ENCODE measurements around the gene ZCCHC14. TPM values are rescaled to one million over a fixed set of nuclear protein-coding genes. Genes with fewer than 3 reads are reported as not detected.

ZCCHC14 gene
- total and polyA plus RNA-seq, 2 of the 13 experiments (the other 11 are each of a cell fraction or from before 2014, with no cell fraction given) = 12.4 to 12.5 TPM

DNA sequence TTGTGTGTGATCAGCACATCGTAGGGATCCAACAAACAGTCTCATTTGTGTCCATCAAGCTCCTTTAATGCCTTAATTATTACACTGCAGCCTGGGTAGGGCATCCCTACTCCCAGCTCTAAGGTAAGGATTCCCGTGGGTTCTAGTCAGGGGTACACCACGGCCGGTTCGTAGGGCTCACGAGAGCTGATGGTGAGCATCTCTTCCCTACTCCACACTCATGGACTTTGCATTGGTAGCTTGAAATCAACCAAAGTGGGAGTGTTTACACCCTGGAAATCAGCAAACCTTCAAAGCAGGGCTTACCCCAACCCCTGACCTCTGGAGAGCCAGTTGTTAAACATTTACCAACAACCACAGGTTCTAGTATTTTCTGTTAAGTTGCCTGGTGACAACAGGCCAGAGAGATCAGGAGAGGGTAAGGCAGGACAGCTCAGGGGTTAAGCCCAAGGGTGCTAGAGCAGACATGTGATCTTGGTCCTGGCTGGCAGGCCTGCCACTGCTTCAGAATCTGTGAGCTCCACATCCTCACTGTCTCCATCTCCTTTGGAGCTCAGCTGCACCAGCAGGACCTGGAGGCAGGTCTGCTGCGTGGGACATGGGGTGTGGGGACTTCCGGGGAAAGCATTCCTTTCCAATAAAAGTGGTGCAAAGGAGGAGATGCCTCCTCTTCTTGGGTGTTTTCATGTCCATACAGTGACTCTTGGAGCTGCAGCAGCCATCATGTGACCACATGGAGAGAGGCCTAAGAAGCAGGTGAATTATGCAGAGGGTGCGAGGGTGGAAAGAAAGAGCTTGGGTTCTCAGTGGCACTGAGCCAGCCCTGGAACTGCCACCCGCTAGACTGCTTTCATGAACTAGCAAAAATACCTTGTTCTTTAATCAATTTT lies 36.1 kb upstream of the ZCCHC14 start (continued):
- TF ChIP-seq, protein P1, sequence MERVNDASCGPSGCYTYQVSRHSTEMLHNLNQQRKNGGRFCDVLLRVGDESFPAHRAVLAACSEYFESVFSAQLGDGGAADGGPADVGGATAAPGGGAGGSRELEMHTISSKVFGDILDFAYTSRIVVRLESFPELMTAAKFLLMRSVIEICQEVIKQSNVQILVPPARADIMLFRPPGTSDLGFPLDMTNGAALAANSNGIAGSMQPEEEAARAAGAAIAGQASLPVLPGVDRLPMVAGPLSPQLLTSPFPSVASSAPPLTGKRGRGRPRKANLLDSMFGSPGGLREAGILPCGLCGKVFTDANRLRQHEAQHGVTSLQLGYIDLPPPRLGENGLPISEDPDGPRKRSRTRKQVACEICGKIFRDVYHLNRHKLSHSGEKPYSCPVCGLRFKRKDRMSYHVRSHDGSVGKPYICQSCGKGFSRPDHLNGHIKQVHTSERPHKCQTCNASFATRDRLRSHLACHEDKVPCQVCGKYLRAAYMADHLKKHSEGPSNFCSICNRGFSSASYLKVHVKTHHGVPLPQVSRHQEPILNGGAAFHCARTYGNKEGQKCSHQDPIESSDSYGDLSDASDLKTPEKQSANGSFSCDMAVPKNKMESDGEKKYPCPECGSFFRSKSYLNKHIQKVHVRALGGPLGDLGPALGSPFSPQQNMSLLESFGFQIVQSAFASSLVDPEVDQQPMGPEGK (CRISPR knock-in tag; IDR thresholded peaks at IDR 0.05) = peak; percentile 58
- TF ChIP-seq CEBPB (IDR thresholded peaks at IDR 0.05; ENCODE audit: borderline replicate concordance, low read depth, low read length) (no peak), ZNF652 (CRISPR knock-in tag; IDR thresholded peaks at IDR 0.05; ENCODE audit: borderline replicate concordance, low read depth) (peak; percentile 92), U2AF1 (optimal IDR thresholded peaks at IDR 0.05; ENCODE audit: low read depth, low read length) (no peak), ARHGAP35 (CRISPR knock-in tag; IDR thresholded peaks at IDR 0.05; ENCODE audit: borderline replicate concordance) (no peak; the same call in 1 of the 2 replicates), SOX13 (IDR thresholded peaks at IDR 0.05) (no peak; the same call in 1 of the 2 replicates), SOX13 (CRISPR knock-in tag; conservative IDR thresholded peaks at IDR 0.05 in 1 of 2, IDR thresholded peaks at IDR 0.05 in 1 of 2) (peak in 1 of 2 experiments; percentile 89; a peak in 2 of 4 replicates), ELF3 (CRISPR knock-in tag; IDR thresholded peaks at IDR 0.05) (peak; percentile 72), RCOR2 (CRISPR knock-in tag; IDR thresholded peaks at IDR 0.05) (peak; percentile 88; the same call in 1 of the 2 replicates), TP53 (CRISPR knock-in tag; conservative IDR thresholded peaks at IDR 0.05) (peak; percentile 69; the same call in 1 of the 2 replicates), PHF5A (CRISPR knock-in tag; IDR thresholded peaks at IDR 0.05; ENCODE audit: low read depth, unreplicated experiment) (peak; percentile 88)
- TF ChIP-seq, protein P2, sequence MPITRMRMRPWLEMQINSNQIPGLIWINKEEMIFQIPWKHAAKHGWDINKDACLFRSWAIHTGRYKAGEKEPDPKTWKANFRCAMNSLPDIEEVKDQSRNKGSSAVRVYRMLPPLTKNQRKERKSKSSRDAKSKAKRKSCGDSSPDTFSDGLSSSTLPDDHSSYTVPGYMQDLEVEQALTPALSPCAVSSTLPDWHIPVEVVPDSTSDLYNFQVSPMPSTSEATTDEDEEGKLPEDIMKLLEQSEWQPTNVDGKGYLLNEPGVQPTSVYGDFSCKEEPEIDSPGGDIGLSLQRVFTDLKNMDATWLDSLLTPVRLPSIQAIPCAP (CRISPR knock-in tag; IDR thresholded peaks at IDR 0.05; ENCODE audit: low read depth) = no peak
- TF ChIP-seq, protein P3, sequence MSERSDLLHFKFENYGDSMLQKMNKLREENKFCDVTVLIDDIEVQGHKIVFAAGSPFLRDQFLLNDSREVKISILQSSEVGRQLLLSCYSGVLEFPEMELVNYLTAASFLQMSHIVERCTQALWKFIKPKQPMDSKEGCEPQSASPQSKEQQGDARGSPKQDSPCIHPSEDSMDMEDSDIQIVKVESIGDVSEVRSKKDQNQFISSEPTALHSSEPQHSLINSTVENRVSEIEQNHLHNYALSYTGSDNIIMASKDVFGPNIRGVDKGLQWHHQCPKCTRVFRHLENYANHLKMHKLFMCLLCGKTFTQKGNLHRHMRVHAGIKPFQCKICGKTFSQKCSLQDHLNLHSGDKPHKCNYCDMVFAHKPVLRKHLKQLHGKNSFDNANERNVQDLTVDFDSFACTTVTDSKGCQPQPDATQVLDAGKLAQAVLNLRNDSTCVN (CRISPR knock-in tag; IDR thresholded peaks at IDR 0.05; ENCODE audit: borderline replicate concordance) = peak; percentile 90; the same call in 1 of the 2 replicates
- TF ChIP-seq, protein P4, sequence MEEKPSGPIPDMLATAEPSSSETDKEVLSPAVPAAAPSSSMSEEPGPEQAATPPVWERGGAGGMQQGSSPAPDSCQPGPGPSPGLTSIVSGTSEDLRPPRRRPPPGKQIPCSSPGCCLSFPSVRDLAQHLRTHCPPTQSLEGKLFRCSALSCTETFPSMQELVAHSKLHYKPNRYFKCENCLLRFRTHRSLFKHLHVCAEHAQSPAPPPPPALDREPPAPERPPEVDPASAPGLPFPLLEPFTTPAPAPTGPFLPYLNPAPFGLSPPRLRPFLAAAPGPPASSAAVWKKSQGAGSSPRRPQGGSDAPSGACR (CRISPR knock-in tag; IDR thresholded peaks at IDR 0.05) = no peak; the same call in 1 of the 2 replicates
- TF ChIP-seq, protein P5, sequence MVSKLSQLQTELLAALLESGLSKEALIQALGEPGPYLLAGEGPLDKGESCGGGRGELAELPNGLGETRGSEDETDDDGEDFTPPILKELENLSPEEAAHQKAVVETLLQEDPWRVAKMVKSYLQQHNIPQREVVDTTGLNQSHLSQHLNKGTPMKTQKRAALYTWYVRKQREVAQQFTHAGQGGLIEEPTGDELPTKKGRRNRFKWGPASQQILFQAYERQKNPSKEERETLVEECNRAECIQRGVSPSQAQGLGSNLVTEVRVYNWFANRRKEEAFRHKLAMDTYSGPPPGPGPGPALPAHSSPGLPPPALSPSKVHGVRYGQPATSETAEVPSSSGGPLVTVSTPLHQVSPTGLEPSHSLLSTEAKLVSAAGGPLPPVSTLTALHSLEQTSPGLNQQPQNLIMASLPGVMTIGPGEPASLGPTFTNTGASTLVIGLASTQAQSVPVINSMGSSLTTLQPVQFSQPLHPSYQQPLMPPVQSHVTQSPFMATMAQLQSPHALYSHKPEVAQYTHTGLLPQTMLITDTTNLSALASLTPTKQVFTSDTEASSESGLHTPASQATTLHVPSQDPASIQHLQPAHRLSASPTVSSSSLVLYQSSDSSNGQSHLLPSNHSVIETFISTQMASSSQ (IDR thresholded peaks at IDR 0.05; ENCODE audit: low read depth) = peak; percentile 99
- TF ChIP-seq, protein P5 (CRISPR knock-in tag; IDR thresholded peaks at IDR 0.05; ENCODE audit: borderline replicate concordance) = peak; percentile 100
- TF ChIP-seq, protein P6, sequence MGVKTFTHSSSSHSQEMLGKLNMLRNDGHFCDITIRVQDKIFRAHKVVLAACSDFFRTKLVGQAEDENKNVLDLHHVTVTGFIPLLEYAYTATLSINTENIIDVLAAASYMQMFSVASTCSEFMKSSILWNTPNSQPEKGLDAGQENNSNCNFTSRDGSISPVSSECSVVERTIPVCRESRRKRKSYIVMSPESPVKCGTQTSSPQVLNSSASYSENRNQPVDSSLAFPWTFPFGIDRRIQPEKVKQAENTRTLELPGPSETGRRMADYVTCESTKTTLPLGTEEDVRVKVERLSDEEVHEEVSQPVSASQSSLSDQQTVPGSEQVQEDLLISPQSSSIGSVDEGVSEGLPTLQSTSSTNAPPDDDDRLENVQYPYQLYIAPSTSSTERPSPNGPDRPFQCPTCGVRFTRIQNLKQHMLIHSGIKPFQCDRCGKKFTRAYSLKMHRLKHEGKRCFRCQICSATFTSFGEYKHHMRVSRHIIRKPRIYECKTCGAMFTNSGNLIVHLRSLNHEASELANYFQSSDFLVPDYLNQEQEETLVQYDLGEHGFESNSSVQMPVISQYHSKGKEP (CRISPR knock-in tag; IDR thresholded peaks at IDR 0.05) = no peak

Data from HepG2 (cell line).